DMS53 treated with DMSO at 0.1 percent for 48 hours (cell line): ENCODE results near the gene UBE2E1.

Experiments used
- DNase-seq: peaks from one replicate; lab custom pipeline; 2025; ENCODE audit not compliant: unreplicated experiment; lab: John Stamatoyannopoulos, UW

Gene UBE2E1

GRCh38 chr3:23819599-23820360 is 14.0 kb downstream of the UBE2E1 start:
- DNase-seq = no peak

- no peak for DNase-seq
These were observed 15.1 kb downstream of the UBE2E1 start for GRCh38 chr3:23820888-23821287.

GRCh38 chr3:23821858-23822257 is 16.1 kb downstream of the UBE2E1 start:
- no peak for DNase-seq

- no peak for DNase-seq
These were observed 16.8 kb downstream of the UBE2E1 start for GRCh38 chr3:23822559-23822958.

- DNase-seq = no peak
These were observed 17.9 kb downstream of the UBE2E1 start for GRCh38 chr3:23823620-23824019.

GRCh38 chr3:23824699-23825444 is 19.1 kb downstream of the UBE2E1 start:
- DNase-seq = no peak

- DNase-seq = no peak
These were observed 20.0 kb downstream of the UBE2E1 start for GRCh38 chr3:23825802-23826201.

GRCh38 chr3:23826382-23827064 is 20.8 kb downstream of the UBE2E1 start:
- no peak for DNase-seq

GRCh38 chr3:23829242-23829934 is 23.6 kb downstream of the UBE2E1 start:
- DNase-seq = no peak

- no peak for DNase-seq
These were observed 25.2 kb downstream of the UBE2E1 start for GRCh38 chr3:23830869-23831484.

GRCh38 chr3:23831517-23832394 is 26.0 kb downstream of the UBE2E1 start:
- no peak for DNase-seq

GRCh38 chr3:23832523-23832922 is 26.8 kb downstream of the UBE2E1 start:
- DNase-seq = no peak

- no peak for DNase-seq
These were observed 28.5 kb downstream of the UBE2E1 start for GRCh38 chr3:23834082-23834870.

GRCh38 chr3:23835087-23835486 is 29.3 kb downstream of the UBE2E1 start:
- no peak for DNase-seq

- DNase-seq = no peak
These were observed 30.0 kb downstream of the UBE2E1 start for GRCh38 chr3:23835802-23836201.

- DNase-seq = no peak
These were observed 30.9 kb downstream of the UBE2E1 start for GRCh38 chr3:23836536-23837230.

- DNase-seq = no peak
These were observed 31.5 kb downstream of the UBE2E1 start for GRCh38 chr3:23837286-23837685.

- no peak for DNase-seq
These were observed 31.9 kb downstream of the UBE2E1 start for GRCh38 chr3:23837691-23838090.

- no peak for DNase-seq
These were observed 34.8 kb downstream of the UBE2E1 start for GRCh38 chr3:23840521-23840920.
